GM23338 (cell line): ENCODE results near the gene SLC39A8. TPM values are rescaled to one million over a fixed set of nuclear protein-coding genes. Genes with fewer than 3 reads are reported as not detected.

ENCODE experiments used
- ATAC-seq: fragments of 200-7000 bp; cut with Tn5 transposase; 3 replicates; pipeline ENCODE4 v1.9.1; 2020
- DNase-seq: peaks from one replicate; pipeline ENCODE4 v3.0.0-alpha.2; 2015; ENCODE audit warnings: low spot score
- H2AFZ ChIP-seq: fragments of 200-600 bp; sonication (generic); 2 replicates; pipeline ENCODE4 v1.8.0; 2016; ENCODE audit warnings: antibody characterized with exemption, mild to moderate bottlenecking, moderate library complexity
- H3F3A ChIP-seq: fragments of 200-600 bp; sonication (generic); replicated peaks from 2 replicates; pipeline ENCODE4 v1.8.0; 2017; ENCODE audit warnings: antibody characterized with exemption, mixed run types, low read depth
- H3K27ac ChIP-seq: fragments of 200-600 bp; sonication (generic); 2 replicates; pipeline ENCODE4 v1.6.1; 2016; ENCODE audit warnings: low read depth
- H3K27me3 ChIP-seq: fragments of 200-600 bp; sonication (generic); 2 replicates; pipeline ENCODE4 v1.8.0; 2016; ENCODE audit warnings: mild to moderate bottlenecking, mixed run types, moderate library complexity; ENCODE audit not compliant: insufficient read depth
- H3K36me3 ChIP-seq: fragments of 200-600 bp; sonication (generic); 2 replicates; pipeline ENCODE4 v1.8.0; 2016; ENCODE audit warnings: mild to moderate bottlenecking; ENCODE audit not compliant: insufficient read depth
- H3K4me1 ChIP-seq: fragments of 200-600 bp; sonication (generic); 2 replicates; pipeline ENCODE4 v1.8.0; 2016; ENCODE audit warnings: mild to moderate bottlenecking, moderate library complexity; ENCODE audit not compliant: insufficient read depth
- H3K4me2 ChIP-seq: fragments of 200-600 bp; sonication (generic); 2 replicates; pipeline ENCODE4 v1.7.1; 2017; ENCODE audit warnings: mixed run types
- H3K4me3 ChIP-seq: fragments of 200-600 bp; sonication (generic); 2 replicates; pipeline ENCODE4 v1.6.1; 2016; ENCODE audit warnings: mixed run types
- H3K79me2 ChIP-seq: fragments of 200-600 bp; sonication (generic); replicated peaks from 2 replicates; pipeline ENCODE4 v1.8.0; 2017; ENCODE audit warnings: mild to moderate bottlenecking; ENCODE audit not compliant: insufficient read depth
- H3K9me2 ChIP-seq: fragments of 200-600 bp; sonication (generic); 2 replicates; pipeline ENCODE4 v1.8.0; 2017; ENCODE audit not compliant: insufficient read depth
- H4K20me1 ChIP-seq: fragments of 200-600 bp; sonication (generic); replicated peaks from 2 replicates; pipeline ENCODE4 v1.8.0; 2017; ENCODE audit warnings: mild to moderate bottlenecking; ENCODE audit not compliant: insufficient read depth
- H3K27ac Mint-ChIP-seq: 2 replicates; pipeline ENCODE4 v1.8.0; 2020; ENCODE audit warnings: inconsistent platforms, mild to moderate bottlenecking, moderate library complexity, mixed read lengths
- H3K27me3 Mint-ChIP-seq: 3 replicates; pipeline ENCODE4 v1.8.0; 2022; ENCODE audit warnings: low read depth, mild to moderate bottlenecking, moderate library complexity, mixed read lengths, inconsistent platforms; ENCODE audit not compliant: insufficient read depth, poor library complexity
- H3K36me3 Mint-ChIP-seq: 3 replicates; pipeline ENCODE4 v1.8.0; 2021; ENCODE audit warnings: low read depth, mild to moderate bottlenecking, inconsistent platforms, moderate library complexity, mixed read lengths
- H3K4me1 Mint-ChIP-seq: 3 replicates; pipeline ENCODE4 v1.8.0; 2020; ENCODE audit warnings: mild to moderate bottlenecking, inconsistent platforms, mixed read lengths
- H3K4me3 Mint-ChIP-seq: 3 replicates; pipeline ENCODE4 v1.8.0; 2021; ENCODE audit warnings: moderate library complexity, mild to moderate bottlenecking, inconsistent platforms, mixed read lengths
- H3K9me3 Mint-ChIP-seq: 3 replicates; pipeline ENCODE4 v1.8.0; 2020; ENCODE audit warnings: moderate library complexity, mild to moderate bottlenecking, inconsistent platforms, mixed read lengths
- ETS1 ChIP-seq: IDR thresholded peaks from 2 replicates; pipeline ENCODE4 v1.6.1; 2016; ENCODE audit warnings: antibody characterized with exemption
- EZH2phosphoT487 ChIP-seq: fragments of 200-600 bp; sonication (generic); IDR thresholded peaks from one replicate; pipeline ENCODE4 v1.8.1; 2018; ENCODE audit warnings: antibody characterized with exemption; ENCODE audit not compliant: unreplicated experiment
- STAT1 ChIP-seq: IDR thresholded peaks from one replicate; pipeline ENCODE4 v1.6.1; 2016; ENCODE audit warnings: antibody characterized with exemption; ENCODE audit not compliant: unreplicated experiment
- ZNF331 ChIP-seq: fragments of 250-450 bp; sonication (Bioruptor Pico); IDR thresholded peaks from 2 replicates; pipeline ENCODE4 v1.5.0; 2020; ENCODE audit warnings: low read depth, mild to moderate bottlenecking, moderate library complexity
- ZNF462 ChIP-seq: fragments of 250-450 bp; sonication (Bioruptor Pico); IDR thresholded peaks from 2 replicates; pipeline ENCODE4 v1.5.0; 2020; ENCODE audit warnings: mild to moderate bottlenecking, moderate library complexity
- polyA plus RNA-seq: library from polyadenylated mRNA; unstranded; fragments of >200 nt; fragmentation: Nextera tagmentation; extraction: Ambion mirVana; gene quantifications from 2 replicates; pipeline ENCODE4 v1.2.1, GENCODE V29; 2016
- total RNA-seq: library from RNA; depleted of rRNA; stranded (reverse); fragments of >200 nt; shearing (Covaris generic); gene quantifications from 2 replicates; pipeline ENCODE4 v1.2.3, GENCODE V29; 2014

Gene SLC39A8
- total and polyA plus RNA-seq, 2 experiments from 2014 or later: 20.1 to 42.5 TPM

- TF ChIP-seq ZNF462 (CRISPR knock-in tag) (no peak), STAT1 (no peak), EZH2phosphoT487 (no peak), ZNF331 (no peak), ETS1 (no peak)
- no peaks in the 10 kb centered on the region for H3K9me2 ChIP-seq
- H3K4me2 ChIP-seq: no peak overlapping the region
- H3K4me1 Mint-ChIP-seq: no peaks in the 10 kb centered on the region
- H2AFZ ChIP-seq: no peak overlapping the region
- no peaks in the 10 kb centered on the region for H3K27me3 ChIP-seq
- DNase-seq (no peak), ATAC-seq (no peak)
- H3F3A ChIP-seq: no peaks in the 10 kb centered on the region
- no peaks in the 10 kb centered on the region for H3K4me1 ChIP-seq
- peaks cover 41% of the 10 kb centered on the region for H3K9me3 Mint-ChIP-seq
- no peaks in the 10 kb centered on the region for H3K79me2 ChIP-seq
- H3K27ac ChIP-seq: no peak overlapping the region
- H4K20me1 ChIP-seq: no peaks in the 10 kb centered on the region
- no peak overlapping the region for H3K27ac Mint-ChIP-seq
- peaks cover 2% of the 10 kb centered on the region for H3K27me3 Mint-ChIP-seq
- H3K36me3 Mint-ChIP-seq: peaks cover 17% of the 10 kb centered on the region; the same call in 2 of the 3 replicates
- H3K4me3 ChIP-seq: no peak overlapping the region
- no peak overlapping the region for H3K4me3 Mint-ChIP-seq
- H3K36me3 ChIP-seq: peaks cover 4% of the 10 kb centered on the region; the same call in 1 of the 2 replicates
These were observed 110.9 kb downstream of the SLC39A8 start for GRCh38 chr4:102234243-102234838.
